Esophagus squamous epithelium (tissue), 4 donors: Measurements from ENCODE around the gene ULK2.

Experiments used
- POLR2A ChIP-seq, 4 donors: fragments of 450-650 bp; IDR thresholded peaks; one replicate each; pipeline ENCODE4 v1.6.1; 2017; ENCODE audit warnings: antibody characterized with exemption in 4 of 4, mild to moderate bottlenecking in 4 of 4, moderate library complexity in 3 of 4
- TF ChIP-seq, protein P1 (sequence below), 6 experiments: fragments of 450-650 bp in 4 of 6; fragments of 200-600 bp in 2 of 6; sonication (generic) in 2 of 6; IDR thresholded peaks; one replicate each; pipeline ENCODE4 v1.5.1; 2016 to 2019; ENCODE audit warnings: antibody characterized with exemption in 6 of 6, mild to moderate bottlenecking in 4 of 6, moderate library complexity in 4 of 6

DNA sequence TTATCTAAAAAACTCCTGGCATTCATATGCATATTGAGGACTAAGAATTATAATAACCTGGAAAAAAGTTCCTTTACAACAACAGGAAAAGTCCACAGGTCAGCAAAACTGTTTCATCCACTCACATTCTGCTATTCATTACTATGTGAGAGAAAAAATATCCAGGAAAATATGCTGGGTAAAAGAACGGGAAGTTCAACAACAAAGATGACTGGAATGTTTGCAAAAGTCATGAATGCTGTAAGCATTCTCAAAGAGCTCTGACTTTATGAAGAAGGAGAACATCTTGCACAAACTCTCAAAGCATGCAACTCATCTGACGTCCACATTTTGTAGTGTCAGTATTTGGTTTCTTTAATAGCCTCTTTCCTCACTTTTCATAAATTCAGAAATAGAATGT lies 62.7 kb downstream of the ULK2 start:
- TF ChIP-seq, protein P1, sequence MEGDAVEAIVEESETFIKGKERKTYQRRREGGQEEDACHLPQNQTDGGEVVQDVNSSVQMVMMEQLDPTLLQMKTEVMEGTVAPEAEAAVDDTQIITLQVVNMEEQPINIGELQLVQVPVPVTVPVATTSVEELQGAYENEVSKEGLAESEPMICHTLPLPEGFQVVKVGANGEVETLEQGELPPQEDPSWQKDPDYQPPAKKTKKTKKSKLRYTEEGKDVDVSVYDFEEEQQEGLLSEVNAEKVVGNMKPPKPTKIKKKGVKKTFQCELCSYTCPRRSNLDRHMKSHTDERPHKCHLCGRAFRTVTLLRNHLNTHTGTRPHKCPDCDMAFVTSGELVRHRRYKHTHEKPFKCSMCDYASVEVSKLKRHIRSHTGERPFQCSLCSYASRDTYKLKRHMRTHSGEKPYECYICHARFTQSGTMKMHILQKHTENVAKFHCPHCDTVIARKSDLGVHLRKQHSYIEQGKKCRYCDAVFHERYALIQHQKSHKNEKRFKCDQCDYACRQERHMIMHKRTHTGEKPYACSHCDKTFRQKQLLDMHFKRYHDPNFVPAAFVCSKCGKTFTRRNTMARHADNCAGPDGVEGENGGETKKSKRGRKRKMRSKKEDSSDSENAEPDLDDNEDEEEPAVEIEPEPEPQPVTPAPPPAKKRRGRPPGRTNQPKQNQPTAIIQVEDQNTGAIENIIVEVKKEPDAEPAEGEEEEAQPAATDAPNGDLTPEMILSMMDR (IDR thresholded peaks at IDR 0.05): no peak
- no peak for TF ChIP-seq POLR2A (IDR thresholded peaks at IDR 0.05)
